Activated naive CD4-positive, alpha-beta T cell treated with Interleukin-2 at 50 U/mL for 16 hours (primary cell): ENCODE results near the gene MTRF1L.
"Not testable (repeated sequence)": the region's sequence is repeated elsewhere in the genome, so short reads cannot be mapped to it uniquely, and the experiment has no call there.

Source experiments
- DNase-seq: peaks from one replicate; pipeline ENCODE4 v3.0.0-alpha.2; 2020

MTRF1L gene

DNA sequence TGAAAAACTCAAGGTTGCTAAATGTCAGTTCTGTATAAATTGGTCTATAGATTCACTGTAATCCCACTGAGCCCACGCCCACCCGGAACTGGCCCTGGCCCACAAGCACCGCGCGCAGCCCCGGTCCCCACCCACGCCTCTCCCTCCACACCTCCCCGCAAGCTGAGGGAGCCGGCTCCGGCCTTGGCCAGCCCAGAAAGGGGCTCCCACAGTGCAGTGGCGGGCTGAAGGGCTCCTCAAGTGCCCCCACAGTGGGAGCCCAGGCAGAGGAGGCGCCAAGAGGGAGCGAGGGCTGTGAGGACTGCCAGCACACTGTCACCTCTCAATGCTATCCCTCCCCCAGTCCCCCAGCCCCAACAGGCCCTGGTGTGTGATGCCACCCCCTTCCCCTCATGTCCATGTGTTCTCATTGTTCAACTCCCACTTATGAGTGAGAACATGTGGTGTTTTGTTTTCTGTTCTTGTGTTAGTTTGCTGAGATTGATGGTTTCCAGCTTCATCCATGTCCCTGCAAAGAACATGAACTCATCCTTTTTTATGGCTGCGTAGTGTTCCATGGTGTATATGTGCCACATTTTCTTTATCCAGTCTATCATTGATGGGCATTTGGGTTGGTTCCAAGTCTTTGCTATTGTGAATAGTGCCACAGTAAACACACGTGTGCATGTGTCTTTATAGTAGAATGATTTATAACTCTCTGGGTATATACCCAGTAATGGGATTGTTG is 36.2 kb downstream of the MTRF1L start:
- DNase-seq, result not testable (repeated sequence)

- no peak for DNase-seq
These were observed 43.2 kb downstream of the MTRF1L start for GRCh38 chr6:152959333-152959732.

GRCh38 chr6:152957796-152958195 is 44.7 kb downstream of the MTRF1L start:
- no peak for DNase-seq

DNA sequence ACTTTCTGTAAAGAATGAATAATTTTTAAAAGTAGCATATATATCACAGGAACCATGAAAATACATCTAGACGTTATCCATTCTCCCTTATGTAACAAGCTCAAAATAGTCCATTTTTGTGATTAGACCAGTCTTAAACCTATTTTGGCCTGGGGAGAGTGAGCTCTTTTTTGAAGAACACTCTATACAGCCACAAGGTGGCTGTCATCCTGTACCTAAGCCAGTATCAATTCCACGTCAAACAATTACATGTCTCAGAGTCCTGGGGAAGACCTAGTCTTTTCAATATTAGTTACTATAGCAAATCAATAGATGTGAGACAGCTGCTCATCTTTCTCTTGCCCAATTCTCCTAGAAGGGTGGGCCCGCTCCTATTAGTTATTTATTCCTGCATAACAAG is 48.1 kb downstream of the MTRF1L start:
- DNase-seq, result no peak

DNA sequence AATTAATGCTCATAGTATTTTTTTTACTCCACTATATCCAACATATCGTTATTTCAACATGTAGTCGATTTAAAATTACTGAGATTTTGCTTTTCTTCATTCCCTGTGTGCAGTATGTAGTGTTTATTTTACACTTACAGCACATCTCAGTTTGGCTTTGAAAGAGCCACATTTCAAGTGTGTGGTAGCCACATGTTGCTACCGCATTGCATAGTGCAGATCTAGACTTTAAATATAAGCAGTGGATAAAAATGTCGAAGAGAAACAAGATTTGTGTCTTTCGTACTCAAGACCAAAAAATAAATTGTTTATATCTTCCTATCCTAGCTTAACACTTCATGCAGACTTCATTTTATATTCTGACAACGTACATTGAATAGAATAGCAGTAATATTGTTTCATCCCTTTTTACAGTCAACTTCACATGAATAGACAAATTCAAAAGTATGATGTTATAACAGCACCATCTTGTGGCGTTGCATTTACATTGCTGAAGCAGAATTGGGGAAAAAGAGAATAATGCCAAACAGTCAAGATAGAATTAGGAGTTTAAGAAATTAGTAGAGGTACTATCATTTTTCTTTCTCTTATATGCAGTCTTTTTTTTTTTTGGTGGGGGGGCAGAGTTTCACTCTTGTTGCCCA is 49.5 kb downstream of the MTRF1L start:
- no peak for DNase-seq

- DNase-seq, result no peak
These were observed 50.5 kb downstream of the MTRF1L start for GRCh38 chr6:152952045-152952444.

- DNase-seq, result no peak
These were observed 52.3 kb downstream of the MTRF1L start for GRCh38 chr6:152950240-152950639.

- no peak for DNase-seq
These were observed 54.2 kb downstream of the MTRF1L start for GRCh38 chr6:152948150-152948768.

GRCh38 chr6:152946995-152947394 is 55.5 kb downstream of the MTRF1L start:
- no peak for DNase-seq

DNA sequence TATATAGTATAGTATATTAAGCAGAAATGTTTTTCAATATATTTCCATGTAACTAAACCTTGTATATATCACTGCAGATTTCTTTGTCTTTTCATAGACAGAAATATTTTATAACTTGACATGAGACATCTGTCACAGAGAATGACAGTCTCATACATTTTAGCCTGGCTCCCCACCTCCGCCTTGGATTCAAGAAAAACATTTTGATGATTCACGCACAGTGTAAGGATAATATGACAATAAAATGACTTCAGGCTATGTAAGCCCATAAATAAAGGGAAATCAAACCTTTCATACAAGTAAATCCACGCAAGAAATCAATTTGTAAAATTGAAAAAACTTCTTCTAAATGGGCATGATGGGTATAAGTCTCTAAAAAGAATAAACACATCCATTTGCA is 56.0 kb downstream of the MTRF1L start:
- DNase-seq, result no peak

GRCh38 chr6:152943260-152943897 is 59.1 kb downstream of the MTRF1L start:
- DNase-seq, result no peak

DNA sequence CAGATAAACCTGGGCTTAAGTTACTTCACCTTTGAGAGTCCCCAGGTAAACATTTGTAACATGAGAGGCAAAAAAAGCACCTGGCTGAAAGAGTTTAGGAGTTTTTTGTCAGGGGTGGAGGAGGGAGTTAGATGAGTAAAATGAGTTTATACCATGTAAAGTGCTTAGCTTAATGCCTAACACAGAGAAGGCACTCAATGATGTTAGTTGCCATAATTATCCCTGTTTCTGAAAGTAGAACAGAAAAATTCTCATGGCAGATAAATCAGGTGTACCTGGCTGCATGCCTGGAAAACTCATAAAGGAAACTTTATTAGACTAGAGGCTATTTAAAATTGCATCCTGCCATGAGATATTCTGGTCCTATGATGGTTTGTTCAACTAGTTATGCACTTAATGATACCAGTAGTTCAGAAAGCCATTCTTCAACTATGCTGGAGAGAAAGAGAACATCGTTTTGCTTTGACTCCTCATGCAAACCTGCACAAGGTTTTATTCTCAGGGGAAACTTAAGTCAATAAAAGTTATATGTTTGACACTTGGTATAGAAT is 60.1 kb downstream of the MTRF1L start:
- no peak for DNase-seq

DNA sequence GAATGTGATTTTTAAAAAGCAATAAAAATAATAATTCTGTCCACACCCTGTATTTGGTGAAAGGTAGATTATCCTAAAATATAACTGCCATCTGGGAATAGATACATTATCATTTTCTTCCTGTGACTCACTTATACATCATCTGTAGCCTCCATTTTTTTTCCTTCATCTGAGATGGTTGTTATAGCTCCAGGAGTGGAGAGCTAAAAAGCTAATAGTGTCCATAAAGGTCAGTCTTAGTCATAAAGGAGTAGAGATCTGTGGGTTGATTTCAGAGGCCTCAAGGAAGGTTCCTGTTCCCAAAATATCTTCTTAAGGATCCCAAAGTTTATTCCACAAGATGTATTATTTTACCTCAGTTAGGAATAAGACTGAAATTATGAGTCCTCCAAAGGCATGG is 60.8 kb downstream of the MTRF1L start:
- DNase-seq, result no peak
